Thymus (tissue), 11 donors: Measurements from ENCODE around the gene SNUPN. TPM values are rescaled to one million over a fixed set of nuclear protein-coding genes. Genes with fewer than 3 reads are reported as not detected.

Source experiments
- DNase-seq, 9 donors: peaks; one replicate each; pipeline ENCODE4 v3.0.0-alpha.2; 2013; ENCODE audit warnings: low spot score in 9 of 9, low read depth in 6 of 9, missing footprints in 1 of 9
- H3K27ac ChIP-seq, 2 donors: one replicate each; pipeline ENCODE4 v1.5.1; 2013; ENCODE audit warnings: control low read depth in 1 of 2, low read depth in 1 of 2, low read length in 1 of 2, mild to moderate bottlenecking in 1 of 2, moderate library complexity in 1 of 2
- H3K27me3 ChIP-seq, 2 donors: one replicate each; pipeline ENCODE4 v1.5.1; 2013; ENCODE audit warnings: low read length in 1 of 2; ENCODE audit not compliant: control insufficient read depth in 2 of 2, insufficient read depth in 1 of 2
- H3K36me3 ChIP-seq, 2 donors: one replicate each; pipeline ENCODE4 v1.5.1; 2013; ENCODE audit warnings: low read length in 1 of 2, mild to moderate bottlenecking in 1 of 2, moderate library complexity in 1 of 2; ENCODE audit not compliant: control insufficient read depth in 2 of 2, insufficient read depth in 2 of 2
- H3K4me1 ChIP-seq, 2 donors: one replicate each; pipeline ENCODE4 v1.5.1; 2013; ENCODE audit warnings: low read length in 2 of 2; ENCODE audit not compliant: control insufficient read depth in 2 of 2, insufficient read depth in 2 of 2
- H3K4me3 ChIP-seq, 2 donors: one replicate each; pipeline ENCODE4 v1.5.1; 2013; ENCODE audit warnings: low read length in 2 of 2, control low read depth in 1 of 2, mild to moderate bottlenecking in 1 of 2
- H3K9me3 ChIP-seq, 2 donors: one replicate each; pipeline ENCODE4 v1.5.1; 2013; ENCODE audit warnings: low read length in 1 of 2, mild to moderate bottlenecking in 1 of 2; ENCODE audit not compliant: control insufficient read depth in 2 of 2, insufficient read depth in 1 of 2
- WGBS: extraction: QIAGEN DNeasy Blood & Tissue Kit; methylation state at CpG from one replicate; pipeline ENCODE4 v1.1.7; 2013; 5-methylcytosine and 5-hydroxymethylcytosine counted together
- polyA plus RNA-seq: library from polyadenylated mRNA; stranded (reverse); fragments of 200-250 nt; gene quantifications from one replicate; pipeline ENCODE4 v1.2.3, GENCODE V29; 2013
- total RNA-seq: library from RNA; stranded (reverse); fragments of 120-200 nt; gene quantifications from one replicate; pipeline ENCODE4 v1.2.4, GENCODE V29; 2013
- donor health status: healthy.

Gene SNUPN
- total and polyA plus RNA-seq, 2 donors = 22.2 to 26.7 TPM

DNA sequence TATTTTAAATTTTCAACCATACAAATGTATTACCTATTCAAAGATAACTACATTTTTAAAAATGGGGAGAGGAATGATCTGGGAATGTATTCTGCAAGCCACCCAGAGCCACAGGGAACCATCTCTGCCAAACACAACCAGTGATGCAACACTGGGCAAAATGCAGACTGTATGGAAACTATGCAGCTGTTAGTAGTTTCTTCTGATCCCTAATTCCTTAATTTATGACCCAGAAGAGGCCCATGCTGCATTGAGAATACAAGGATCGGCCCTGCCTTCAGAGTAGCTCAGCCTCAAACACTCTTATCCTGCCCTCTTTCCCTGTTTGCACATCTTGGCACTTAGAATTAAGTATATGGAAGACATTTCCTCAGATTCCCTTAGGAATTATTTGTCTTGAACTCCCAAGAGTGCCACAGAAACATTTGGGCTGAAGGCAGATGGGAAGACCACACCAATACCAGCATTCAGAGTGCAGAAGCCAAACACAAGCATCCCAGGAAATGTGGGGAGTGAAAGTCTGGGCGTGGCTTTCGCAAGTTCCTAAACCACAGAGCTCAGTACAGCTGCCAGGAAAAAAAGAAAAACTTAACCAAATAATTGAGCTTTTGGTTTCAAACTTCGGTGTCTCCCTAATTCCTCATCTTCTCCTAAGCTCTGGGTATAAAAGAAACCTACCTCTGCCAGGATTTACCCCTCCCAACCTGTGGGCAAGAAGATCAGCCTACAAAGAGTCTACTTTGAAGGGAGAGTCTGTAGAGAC is 5.3 kb downstream of the SNUPN start:
- H3K4me1 ChIP-seq = peaks cover 10 to 21% of the 10 kb centered on the region in 2 donors
- H3K9me3 ChIP-seq = no peaks in the 10 kb centered on the region
- H3K36me3 ChIP-seq = peaks cover 28 to 46% of the 10 kb centered on the region in 2 donors
- H3K27ac ChIP-seq = peak overlapping the region in 1 of 2 donors; percentile 58
- WGBS = 31% methylated on average over 4 of the region's 4 CpGs
- no peaks in the 10 kb centered on the region for H3K27me3 ChIP-seq
- DNase-seq = no peak
- H3K4me3 ChIP-seq = no peak overlapping the region

DNA sequence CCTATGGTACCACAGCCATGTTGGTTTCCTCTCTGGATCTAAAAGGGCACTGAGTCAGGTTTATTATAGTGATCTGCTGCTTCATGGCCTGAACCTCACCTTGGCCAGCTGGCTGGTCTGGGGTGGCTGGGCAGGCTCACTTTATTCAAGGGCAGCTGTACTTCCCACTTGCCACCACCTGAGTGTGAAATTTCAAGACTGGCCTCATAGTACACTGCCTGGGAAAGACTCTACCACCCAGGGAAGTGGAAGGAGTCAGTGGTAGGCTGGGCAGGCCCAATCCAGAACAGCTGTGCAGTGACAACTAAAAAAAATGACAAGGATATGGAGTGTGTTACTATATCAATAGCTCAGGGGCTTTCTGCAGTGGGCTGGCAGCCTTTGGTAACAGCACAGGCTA is 8.8 kb downstream of the SNUPN start:
- H3K4me1 ChIP-seq = peaks cover 6 to 11% of the 10 kb centered on the region in 2 donors
- H3K27ac ChIP-seq = no peak overlapping the region
- no peaks in the 10 kb centered on the region for H3K9me3 ChIP-seq
- H3K4me3 ChIP-seq = no peak overlapping the region
- DNase-seq = no peak
- H3K27me3 ChIP-seq = no peaks in the 10 kb centered on the region
- H3K36me3 ChIP-seq = peaks cover 40 to 69% of the 10 kb centered on the region in 2 donors

DNA sequence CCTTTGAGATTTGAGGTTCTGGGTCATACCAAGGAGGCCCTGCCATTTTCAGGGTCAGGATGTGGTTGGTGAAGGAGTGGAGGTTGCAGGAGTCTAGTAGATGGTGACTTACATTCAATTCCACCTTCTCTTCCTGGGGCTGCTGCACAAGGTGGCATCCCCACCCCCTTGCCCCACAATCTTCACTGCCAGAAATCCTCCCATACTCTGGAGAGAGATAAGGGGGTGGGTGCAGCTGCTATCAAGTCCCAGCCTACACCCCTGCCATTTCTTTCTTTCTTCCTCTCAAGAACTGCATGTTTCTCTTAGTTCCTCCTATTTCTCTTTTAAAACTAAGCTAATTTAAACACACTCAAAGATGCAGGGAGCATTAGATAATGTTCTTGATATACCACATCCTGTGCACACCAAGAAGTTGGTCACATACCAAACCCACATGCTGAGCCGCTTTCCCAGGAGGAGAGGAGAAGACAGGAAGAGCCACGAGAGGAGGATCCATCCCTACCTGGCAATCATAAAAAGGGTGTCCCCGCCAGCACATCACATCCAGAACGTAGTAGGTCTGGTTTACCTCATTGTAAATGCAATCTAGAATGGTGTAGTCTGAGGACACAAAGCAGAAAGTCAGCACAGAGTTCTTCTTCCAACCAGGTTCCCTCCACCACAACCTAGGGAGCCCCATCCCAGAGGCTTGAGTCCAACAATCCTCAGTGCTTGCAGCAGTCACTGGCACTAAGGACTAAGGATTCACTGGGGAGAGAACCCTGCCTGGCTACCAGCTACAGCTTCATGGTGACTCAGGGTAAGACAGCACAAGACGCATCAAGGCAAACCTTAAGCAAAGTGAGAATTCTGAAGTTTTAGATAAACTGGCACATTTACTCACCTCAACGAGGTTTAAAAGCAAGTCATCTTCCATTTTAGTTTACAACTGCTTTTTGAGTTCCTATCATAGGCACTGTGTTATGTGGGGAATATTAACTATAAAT is 18.5 kb downstream of the SNUPN start:
- H3K27ac ChIP-seq = peak overlapping the region; percentile 55 to 76
- no peaks in the 10 kb centered on the region for H3K9me3 ChIP-seq
- H3K4me3 ChIP-seq = no peak overlapping the region
- H3K27me3 ChIP-seq = no peaks in the 10 kb centered on the region
- WGBS = 23% methylated on average over 6 of the region's 6 CpGs
- H3K4me1 ChIP-seq = peaks cover 18 to 30% of the 10 kb centered on the region in 2 donors
- DNase-seq = peak in 4 of 9 donors; percentile 16 to 61 (median 27)
- peaks cover 40 to 44% of the 10 kb centered on the region in 2 donors for H3K36me3 ChIP-seq

DNA sequence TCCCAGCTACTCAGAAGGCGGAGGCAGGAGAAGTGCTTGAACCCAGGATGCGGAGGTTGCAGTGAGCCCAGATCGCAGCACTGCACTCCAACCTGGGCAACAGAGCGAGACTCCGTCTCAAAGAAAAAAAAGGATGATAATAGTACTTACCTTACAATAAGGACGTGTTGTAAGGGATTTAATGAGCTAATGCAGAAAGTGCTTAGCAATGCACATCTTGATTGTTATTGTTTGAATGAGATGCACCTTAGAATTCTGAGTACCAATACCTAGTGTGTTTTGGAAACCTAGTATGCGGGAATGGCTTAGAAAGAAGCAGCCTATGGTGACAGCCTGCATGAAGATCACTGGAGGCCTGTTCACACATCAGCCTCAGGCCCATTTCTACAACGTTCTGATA is 19.5 kb downstream of the SNUPN start:
- no peak for DNase-seq
- peaks cover 18 to 30% of the 10 kb centered on the region in 2 donors for H3K4me1 ChIP-seq
- H3K36me3 ChIP-seq = peaks cover 37 to 52% of the 10 kb centered on the region in 2 donors
- no peak overlapping the region for H3K4me3 ChIP-seq
- peak overlapping the region; percentile 55 to 76 for H3K27ac ChIP-seq
- no peaks in the 10 kb centered on the region for H3K27me3 ChIP-seq
- H3K9me3 ChIP-seq = no peaks in the 10 kb centered on the region
- 95% methylated on average over 8 of the region's 8 CpGs for WGBS

DNA sequence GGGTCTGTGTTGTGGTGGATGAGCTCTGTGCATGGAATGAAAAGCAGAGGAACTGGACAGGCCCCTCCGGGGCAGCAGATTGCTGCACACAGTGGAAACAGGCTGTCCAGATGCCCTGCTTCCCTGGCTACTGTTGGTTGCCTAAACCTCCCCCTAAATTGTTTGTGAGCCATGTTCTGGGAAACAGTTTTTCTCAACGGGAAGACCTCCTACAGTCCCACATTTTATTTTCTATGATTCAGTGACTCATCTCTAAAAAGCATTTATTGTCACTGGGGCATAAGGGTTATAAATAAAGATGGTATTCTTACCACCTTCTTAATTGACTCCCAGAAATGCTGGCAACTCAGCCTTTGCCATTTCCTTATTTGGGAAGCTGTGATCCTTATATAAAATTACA is 26.1 kb downstream of the SNUPN start:
- H3K27me3 ChIP-seq = no peaks in the 10 kb centered on the region
- H3K4me1 ChIP-seq = no peaks in the 10 kb centered on the region
- H3K9me3 ChIP-seq = no peaks in the 10 kb centered on the region
- peaks cover 50 to 65% of the 10 kb centered on the region in 2 donors for H3K36me3 ChIP-seq
- no peak overlapping the region for H3K4me3 ChIP-seq
- WGBS = 91% methylated on average over 2 of the region's 2 CpGs
- no peak for DNase-seq
- no peak overlapping the region for H3K27ac ChIP-seq

DNA sequence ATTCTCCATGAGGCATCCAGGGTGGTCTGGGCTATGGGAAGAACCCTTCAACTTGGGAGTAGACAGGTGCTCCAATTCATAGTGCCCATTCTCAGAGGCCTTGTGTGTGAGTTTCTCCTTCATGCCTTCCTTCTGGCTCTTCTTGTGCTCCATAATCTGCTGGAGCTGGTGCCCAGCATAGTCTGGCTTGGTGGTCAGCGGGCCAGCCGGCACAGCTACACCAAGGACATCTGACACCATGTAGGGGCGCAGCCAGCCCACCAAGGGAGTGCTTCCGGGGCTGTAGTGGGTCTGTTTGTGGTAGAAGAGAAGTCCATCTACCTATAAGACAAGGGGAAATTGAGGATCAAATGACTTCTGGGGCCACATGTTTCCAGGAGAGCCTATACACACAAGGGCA is 27.2 kb downstream of the SNUPN start:
- Histone ChIP-seq H3K4me1 (no peaks in the 10 kb centered on the region), H3K27ac (no peak overlapping the region), H3K9me3 (no peaks in the 10 kb centered on the region), H3K36me3 (peaks cover 55 to 66% of the 10 kb centered on the region in 2 donors), H3K27me3 (no peaks in the 10 kb centered on the region), H3K4me3 (no peak overlapping the region)
- 98% methylated on average over 4 of the region's 4 CpGs for WGBS
- no peak for DNase-seq

DNA sequence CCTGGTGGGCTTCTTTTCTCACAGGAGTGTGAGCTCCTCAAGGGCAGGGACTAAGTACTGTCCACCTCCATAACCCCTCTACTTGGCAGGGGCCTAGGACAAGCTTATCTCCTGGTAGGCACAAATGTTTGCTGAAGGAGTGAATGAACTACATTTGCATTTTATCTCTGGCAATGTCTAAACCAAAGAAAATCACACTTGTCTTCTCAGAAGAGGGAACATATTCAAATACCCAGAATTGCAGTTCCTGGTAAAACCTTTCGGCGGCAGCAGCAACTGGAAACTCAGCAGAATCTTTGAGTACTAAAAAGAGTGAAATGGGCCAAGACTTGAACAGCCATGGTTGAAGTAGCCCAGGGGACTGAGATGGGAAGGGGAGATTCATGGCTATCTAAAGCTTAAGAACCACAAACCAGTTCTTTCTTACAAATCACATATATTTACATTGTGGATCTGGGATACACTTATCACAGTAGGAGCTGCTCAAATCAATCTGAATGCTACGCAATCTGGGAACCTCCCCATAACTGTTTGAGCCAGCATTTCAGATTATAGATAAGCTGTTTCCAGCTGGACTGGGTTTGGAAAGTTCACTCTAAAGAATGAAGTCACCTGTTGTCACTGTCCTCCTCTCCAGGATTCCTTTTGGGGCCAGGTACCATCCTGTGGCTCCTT is 27.7 kb downstream of the SNUPN start:
- H3K36me3 ChIP-seq = peaks cover 55 to 66% of the 10 kb centered on the region in 2 donors
- no peaks in the 10 kb centered on the region for H3K9me3 ChIP-seq
- H3K27ac ChIP-seq = no peak overlapping the region
- peak in 1 of 9 donors; percentile 54 for DNase-seq
- H3K4me1 ChIP-seq = no peaks in the 10 kb centered on the region
- WGBS = 57% methylated on average over 3 of the region's 3 CpGs
- no peak overlapping the region for H3K4me3 ChIP-seq
- no peaks in the 10 kb centered on the region for H3K27me3 ChIP-seq

DNA sequence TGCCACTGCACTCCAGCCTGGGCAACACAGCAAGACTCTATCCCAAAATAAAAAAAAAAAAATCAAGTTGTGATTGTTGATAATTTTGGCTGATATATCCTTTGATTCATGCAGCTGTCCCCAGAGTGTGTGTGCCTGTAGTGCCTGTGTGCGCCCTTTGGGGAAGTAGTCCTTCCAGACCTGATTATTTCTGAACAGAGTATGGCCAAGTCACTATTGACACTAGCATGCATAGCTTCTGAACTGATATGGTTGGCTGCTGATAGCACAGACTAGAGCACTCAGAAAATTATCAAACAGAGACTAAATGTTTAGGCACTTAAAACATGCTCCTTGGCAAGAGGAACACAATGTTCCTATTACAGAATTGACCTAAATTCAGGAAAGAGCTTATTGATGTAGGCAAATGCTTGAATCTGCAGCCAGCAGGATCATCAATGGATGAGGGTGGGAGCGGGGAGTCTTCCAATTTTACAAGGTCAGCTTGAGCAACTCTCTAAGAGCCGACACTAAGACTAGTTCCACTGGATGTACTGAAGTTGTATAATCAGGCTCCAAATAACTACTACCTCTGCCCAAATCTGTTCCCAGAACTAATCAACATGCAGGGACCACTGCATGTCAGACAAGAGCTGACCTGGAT is 28.7 kb downstream of the SNUPN start:
- Histone ChIP-seq H3K27me3 (no peaks in the 10 kb centered on the region), H3K4me3 (no peak overlapping the region), H3K27ac (no peak overlapping the region), H3K36me3 (peaks cover 55 to 65% of the 10 kb centered on the region in 2 donors), H3K4me1 (no peaks in the 10 kb centered on the region), H3K9me3 (no peaks in the 10 kb centered on the region)
- 99% methylated on average over 3 of the region's 3 CpGs for WGBS
- DNase-seq = no peak
